GM21360 (cell line): ENCODE data around the gene FMN2.
"Not testable (repeated sequence)": the region's sequence is repeated elsewhere in the genome, so short reads cannot be mapped to it uniquely, and the experiment has no call there.

ENCODE experiments used
- ATAC-seq: cut with Tn5 transposase; IDR thresholded peaks from one replicate; pipeline ENCODE4 v1.9.1; 2021; ENCODE audit warnings: mild to moderate bottlenecking, moderate library complexity; ENCODE audit not compliant: unreplicated experiment

The FMN2 gene

DNA sequence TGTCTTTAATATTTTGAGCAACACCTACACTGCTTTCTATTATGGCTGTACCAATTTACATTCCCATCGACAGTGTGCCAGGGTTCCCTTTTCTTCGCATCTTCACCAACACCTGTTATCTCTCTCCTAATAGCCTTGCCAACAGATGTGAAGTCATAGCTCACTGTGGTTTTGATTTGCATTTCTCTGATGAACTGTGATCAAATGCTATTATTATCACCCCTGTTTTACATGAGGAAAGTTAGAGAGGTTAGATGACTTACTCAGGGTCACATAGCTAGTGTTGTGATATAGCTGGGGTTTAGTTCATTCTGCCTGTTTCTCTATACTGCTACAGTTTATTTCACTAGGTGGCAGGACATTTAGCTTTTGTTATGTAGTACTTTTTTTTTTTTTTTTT lies 204.1 kb downstream of the FMN2 start:
- ATAC-seq, result no peak

DNA sequence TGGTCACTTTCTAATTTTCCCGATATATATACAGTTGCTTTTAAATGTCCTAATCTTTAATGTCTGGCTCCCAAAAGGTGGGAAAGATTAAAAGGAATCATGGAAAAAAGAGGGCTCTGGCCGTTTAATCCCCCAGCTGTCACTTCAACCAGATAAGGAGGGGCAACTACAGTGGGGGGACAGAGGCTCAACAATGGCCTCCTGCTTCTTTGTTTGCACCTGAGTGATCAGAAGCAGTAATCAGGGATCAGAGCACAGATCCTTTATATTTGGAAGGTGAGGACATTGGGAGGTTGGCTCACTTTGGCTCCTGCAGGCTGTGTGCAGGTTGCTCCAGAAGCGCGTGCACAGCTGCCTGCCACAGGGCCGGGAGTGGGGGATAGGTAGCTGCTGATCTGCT lies 212.8 kb downstream of the FMN2 start:
- no peak for ATAC-seq

DNA sequence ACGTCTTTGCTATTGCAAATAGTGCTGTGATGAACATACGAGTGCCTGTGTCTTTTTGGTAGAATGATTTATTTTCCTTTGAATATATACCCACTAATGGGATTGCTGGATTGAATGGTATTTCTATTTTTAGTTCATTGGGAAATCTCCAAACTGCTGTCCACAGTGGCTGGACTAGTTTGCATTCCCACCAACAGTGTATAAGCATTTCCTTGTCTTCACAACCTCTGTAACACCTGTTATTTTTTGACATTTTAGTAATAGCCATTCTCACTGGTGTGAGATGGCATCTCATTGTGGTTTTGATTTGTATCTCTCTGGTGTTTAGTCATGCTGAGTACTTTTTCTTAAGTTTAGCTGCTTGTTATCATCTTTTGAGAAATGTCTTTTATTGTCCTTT lies 215.0 kb downstream of the FMN2 start:
- ATAC-seq, result no peak

DNA sequence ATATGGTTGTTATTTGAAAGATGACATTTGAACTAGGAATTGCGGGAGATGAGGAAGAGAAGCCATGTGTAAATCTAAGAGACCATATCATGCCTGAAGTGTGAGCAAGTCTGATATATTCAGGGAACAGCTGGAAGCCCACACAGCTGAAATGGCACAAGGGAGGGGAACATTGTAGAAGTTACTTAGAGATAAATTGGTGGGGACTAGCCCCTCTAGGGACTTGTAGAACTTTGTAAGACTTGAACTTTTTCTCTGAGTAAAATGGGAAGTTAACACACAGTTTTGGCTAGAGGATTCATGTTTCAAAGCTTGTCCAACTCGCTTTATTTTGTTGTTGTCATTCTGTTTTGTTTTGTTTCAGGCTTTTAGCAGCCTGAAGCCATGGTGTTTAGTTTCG lies 216.4 kb downstream of the FMN2 start:
- no peak for ATAC-seq

DNA sequence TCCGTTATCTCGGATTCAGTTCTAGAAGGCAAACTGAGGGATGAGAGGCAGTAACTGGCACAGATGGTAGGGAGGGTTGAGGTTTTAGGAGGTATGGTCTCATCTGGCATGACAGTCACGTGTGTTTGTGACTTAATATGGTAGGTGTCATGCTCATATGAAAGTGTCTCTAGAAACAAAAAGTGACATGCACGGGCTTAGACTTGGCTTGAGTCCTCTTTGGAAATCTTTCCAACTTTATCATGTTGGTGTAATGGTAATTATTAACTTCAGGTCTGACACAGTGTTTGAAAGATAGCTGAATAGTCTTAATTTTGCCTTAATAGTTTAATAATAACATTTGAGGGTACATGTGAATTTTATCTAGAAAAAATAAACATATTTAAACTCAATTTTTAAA lies 218.1 kb downstream of the FMN2 start:
- no peak for ATAC-seq

DNA sequence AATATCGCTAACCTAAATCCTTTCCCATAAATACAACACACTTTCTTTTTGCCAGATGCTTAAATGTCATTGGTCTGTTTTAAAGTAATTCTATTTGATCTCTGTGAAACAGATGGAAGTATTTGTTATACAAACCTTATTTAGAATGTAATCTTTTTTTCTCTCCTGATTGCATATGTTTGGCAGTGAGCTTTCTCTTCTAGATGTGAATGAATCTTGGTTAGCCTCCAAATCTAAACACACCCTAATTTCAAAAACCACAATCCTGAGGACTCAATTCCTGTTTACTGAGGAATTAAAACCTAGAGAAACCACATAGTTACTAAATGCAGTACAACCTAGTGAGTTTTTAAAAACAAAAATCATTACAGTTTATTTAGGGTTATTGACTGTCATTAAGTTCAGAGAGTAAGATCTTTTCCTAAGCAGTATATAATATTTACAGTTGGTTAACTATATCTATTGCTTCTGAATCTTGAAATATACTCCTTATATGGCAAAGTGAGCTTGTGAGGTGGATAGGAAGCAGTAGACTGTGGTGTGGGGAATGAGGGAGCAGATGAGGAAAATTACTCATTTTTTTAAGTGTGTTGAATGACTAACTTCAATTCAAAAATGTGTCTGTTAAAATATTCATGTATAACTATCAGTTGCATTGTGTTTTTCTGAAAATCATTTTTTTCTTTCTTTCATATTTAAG lies 218.7 kb downstream of the FMN2 start:
- no peak for ATAC-seq

DNA sequence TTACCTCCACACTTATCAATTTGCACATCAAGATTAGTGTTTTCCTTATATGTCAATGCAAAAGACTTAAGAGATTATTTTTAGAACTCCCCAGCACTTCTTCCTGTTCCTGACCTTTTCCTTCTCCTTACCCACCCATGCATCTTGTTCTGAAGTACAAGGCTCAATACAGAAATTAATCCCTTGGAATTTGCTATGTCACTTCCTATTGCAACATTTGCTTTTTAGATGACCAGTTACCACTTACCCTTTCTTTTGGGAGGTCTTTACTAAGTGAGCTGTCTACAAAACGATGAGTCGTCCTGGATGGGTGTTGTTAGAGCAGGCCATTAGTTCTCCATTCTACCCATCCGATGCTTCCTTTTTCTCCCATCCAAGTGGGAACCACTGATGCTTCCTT lies 221.2 kb downstream of the FMN2 start:
- ATAC-seq, result no peak

DNA sequence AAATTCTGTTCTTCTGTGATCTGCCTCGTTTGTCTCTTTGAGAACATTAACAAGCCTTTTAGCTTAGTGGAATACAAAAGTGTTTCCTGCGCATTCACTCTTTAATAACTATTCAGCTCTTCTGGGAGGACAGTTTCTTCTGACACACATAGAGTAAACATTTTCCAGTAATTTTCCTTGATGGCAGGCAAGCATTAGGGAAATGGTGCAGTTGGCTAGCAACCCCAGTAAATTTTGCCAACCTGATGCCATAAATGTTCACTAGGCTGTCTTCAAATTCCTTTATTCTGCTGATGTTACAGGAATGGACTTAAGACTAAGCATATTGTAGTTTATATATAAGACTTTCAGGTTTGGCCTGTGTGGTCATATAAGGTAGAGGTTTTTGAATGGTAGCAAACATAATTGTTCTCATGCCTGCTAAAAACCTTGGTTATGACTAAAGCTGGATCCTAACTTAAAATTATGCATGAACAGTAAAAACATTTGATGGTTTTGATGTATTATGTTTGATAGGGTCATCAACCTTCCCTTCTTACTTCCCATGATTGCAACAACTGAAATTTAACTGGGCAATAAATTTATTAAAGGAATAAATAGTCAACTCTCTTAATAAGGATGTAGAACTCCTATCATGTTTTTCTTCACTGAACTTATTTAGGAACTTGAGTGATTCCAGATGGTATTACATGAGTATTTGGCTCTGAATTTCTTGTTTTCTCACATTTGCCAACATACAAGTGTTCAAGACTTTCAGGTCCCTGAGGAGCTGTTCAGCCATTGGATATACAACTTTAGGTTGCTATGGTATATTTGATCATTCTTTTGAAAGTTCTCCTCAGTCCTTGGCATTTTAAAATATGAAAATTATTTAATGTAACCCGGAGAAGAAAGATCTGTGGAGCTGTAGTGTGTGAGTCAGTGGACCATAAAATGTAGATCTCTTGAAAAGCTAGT lies 223.4 kb downstream of the FMN2 start:
- ATAC-seq, result no peak

DNA sequence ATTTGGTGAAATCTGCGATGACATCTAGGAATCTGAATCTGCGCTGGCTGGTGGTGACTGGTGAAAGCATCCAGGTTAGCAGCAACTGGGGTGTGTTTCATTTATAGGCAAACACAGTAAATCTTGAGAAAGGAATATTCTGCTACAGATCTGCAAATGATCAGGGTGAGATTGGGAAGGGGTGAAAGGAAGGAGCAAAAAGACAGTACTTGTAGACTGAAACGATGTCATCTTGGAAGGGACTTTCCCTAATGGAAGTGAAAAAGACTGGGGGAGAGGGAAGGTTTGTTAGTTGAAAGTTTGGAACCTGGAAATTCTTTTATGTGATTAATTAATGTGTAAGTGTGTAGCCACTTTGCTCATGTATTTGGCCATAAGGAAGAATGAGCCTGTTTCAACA lies 228.3 kb downstream of the FMN2 start:
- no peak for ATAC-seq

DNA sequence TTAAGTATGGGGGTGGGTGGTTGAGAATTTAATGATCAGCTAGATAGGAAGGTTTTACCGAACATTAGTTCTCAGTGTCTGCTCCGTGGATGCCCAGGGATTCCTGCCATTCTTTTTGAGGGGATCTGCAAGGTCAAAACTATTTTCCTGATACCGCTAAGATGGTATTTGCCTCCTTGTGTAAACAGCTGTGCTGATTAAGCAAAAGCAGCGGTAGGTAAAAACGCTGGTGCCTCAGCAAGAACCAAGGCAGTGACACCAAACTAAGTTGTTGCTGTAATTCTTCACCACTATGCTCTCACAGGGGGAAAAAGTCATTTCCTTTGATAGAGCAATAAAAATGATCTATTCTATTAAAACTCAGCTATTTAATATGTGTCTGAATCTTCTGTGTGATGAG lies 229.0 kb downstream of the FMN2 start:
- no peak for ATAC-seq

DNA sequence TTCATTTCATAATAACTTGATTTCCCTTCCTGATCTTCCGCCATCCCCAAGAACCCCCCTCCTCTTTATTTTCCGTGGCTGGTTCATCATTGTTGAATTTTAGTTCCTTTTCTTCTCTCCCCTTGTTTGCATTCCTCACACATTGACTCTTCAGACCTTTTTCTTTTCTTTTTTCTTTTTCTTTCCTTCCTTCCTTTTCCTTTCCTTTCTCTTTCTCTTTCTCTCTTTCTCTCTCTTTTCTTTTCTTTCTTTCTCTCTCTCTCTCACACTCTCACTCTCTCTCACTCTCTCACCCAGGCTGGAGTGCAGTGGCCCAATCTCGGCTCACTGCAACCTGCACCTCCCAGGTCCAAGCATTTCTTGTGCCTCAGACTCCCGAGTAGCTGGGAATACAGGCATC lies 231.3 kb downstream of the FMN2 start:
- ATAC-seq, result no peak

DNA sequence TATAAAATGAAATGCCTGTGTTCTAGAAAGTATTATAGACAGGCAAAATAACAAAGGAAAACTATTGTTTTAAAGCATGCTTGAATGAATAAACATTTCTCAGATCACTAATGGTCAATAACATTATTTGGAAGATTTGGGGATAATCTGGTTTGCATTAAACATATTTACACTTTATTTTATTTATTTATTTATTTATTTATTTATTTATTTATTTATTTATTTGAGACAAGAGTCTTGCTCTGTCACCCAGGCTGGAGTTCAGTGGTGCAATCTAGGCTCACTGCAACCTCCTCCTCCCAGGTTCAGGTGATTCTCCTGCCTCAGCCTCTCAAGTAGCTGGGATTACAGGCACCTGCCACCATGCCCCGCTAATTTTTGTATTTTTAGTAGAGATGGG lies 236.7 kb downstream of the FMN2 start:
- not testable (repeated sequence) for ATAC-seq

DNA sequence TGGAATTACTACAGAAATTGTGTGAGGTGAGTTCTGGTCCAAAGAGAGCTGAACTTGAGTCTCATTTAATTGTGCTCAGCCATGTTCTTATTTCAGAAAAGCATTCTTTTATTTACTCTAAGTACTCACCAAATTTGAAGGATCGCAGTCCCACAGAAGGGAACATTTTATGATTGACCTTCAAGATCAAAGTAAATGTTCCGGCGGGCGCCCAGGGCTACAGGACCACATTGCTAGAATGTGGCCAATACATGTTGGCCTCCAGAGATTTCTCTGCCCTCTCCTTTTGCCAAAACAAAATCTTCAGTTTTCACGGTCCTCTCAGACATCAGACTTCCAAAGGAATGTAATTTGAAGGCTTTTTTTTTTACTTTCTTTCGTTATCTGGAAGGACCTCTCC lies 237.8 kb downstream of the FMN2 start:
- ATAC-seq, result no peak

DNA sequence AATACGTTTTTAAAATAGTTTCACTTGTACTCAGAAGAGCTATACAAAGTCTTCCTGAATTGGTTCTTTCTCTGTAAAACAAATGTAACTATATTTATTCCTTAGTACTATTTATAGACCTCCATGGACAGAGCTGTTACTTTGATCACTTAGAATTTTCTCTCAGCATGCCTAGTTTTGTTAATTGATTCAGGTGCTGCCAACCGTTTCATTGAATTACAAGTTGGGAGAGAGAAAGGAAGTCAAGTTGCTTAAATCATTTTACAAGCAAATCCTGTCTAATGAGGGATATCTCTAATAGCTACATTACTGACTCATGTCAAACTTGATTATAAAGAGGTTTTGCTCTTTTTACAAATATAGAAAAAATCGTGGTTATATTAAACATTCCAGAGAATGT lies 241.0 kb downstream of the FMN2 start:
- no peak for ATAC-seq

DNA sequence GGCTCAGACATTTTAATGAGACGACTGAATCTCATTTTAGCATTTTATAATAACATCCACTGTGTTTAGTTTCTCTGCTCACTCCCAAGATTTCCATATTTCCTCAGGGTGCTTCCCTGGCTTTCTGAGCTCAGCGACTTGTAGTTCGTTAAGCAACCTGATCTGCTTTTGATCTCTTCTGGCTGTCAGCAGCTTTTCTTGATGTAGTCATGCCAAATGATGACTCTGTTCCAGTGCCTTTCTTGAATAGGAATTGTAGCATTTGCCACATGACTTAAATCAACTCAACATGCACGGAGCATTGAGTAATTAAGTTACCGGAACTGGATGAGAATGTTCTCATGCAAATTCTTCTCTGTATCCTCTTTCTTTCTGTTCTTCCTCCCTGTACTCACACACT lies 246.1 kb downstream of the FMN2 start:
- no peak for ATAC-seq

DNA sequence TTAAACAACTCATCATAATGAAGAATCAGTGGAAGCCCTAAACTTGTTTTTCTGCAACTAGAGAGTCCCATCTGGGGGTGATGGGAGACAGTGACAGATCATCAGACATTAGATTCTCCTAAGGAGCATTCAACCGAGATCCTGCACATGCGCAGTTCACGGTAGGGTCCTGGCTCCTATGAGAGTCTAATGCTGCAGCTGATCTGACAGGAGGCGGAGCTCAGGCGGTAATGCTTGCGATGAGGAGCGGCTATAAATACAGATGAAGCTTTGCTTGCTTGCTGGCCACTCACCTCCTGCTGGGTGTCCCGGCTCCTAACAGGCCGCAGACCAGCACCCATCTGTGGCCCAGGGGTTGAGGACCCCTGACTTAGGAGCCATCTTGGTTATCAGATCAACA lies 247.2 kb downstream of the FMN2 start:
- ATAC-seq, result no peak

DNA sequence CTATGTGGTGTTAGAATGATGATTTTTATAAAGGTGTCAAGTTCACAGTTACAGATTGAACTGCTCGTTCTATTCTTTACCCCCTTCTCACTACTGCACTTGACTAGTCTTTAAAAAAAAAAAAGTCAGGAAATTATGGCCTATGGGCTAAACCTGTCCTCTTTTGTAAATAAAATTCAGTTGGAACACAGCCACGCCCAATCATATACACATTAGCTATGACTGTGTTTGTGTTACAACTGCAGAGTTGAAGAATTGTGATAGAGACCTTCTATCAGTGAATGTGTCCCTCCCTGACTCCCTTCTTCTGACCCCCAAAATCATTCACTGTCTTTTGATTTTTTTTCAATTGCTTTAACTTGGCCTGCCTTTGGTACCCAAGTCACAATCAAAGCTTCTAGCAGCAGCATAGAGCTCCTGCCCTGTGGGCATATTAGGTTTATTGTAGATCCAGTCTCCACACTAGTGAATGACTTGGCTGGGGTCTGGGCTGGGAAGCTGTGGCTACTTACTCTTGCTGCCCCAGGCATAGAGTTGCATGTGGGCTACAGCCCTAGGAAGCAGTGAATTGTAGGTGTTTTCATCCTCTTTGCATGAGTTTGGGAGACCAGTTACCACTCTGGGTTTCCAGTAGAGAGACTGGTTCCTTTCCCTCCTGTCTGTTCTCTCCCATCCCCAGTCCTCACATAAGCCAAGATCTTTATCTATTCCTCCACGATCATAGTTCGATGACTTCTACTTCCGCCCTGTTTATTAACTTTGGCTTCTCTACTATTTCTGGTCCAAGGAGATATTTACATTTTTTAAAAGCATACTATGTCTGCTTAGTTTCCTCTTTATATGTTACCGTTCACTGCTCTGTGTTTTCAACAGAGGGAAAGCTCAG lies 249.9 kb downstream of the FMN2 start:
- ATAC-seq, result no peak

DNA sequence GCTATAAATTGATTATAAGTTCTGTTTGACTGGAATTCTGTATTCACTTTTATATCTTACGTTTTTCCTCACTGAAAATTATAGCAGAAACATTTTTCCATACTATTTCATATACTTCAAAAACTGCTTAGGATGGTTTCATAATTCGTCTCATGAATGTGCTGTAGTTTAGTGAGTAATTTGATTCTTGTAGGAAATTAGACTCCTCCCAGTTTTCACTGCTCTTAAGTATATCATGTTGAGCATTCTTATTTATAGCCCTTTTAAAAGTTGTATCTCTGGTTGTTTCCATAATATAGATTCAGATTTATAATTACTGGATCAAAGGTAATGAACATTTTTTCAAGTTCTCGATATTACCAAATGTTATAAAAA lies 250.6 kb downstream of the FMN2 start:
- no peak for ATAC-seq

DNA sequence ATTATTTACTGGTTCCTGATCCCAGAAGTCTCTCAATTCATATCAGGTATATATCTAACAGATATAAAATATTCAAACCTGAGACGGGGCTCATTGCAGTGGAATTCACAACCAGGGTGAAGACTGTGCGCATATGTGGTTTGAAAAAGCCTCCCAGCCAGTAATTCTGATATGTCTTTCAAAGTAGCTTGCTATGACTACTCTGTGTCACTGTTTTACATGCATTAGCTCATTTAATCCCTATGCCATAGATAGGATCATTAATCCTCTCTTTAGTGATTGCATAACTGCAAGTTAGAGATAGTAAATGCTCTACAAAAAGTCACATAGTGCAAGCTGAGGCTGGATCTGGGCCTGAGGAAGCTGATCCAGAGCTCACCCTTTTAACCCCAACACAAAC lies 251.4 kb downstream of the FMN2 start:
- ATAC-seq, result no peak

DNA sequence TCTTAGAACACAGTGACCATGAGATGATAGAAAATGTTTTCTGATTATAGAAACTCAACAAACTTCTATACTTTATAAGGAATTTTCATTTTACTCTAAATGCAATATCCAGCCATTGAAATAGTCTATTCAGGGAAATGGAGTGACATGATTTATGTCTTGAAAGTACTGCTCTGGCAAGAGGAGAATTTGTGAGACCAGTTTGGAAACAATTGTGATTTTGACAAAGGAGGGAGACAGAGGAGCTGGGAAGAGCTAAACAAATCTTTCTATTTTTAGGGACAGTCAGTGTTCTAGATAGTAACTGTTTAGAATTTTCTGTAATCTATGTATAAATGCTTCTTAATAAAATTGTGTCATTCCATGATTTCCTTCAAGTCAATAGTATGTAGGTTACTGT lies 252.3 kb downstream of the FMN2 start:
- no peak for ATAC-seq

DNA sequence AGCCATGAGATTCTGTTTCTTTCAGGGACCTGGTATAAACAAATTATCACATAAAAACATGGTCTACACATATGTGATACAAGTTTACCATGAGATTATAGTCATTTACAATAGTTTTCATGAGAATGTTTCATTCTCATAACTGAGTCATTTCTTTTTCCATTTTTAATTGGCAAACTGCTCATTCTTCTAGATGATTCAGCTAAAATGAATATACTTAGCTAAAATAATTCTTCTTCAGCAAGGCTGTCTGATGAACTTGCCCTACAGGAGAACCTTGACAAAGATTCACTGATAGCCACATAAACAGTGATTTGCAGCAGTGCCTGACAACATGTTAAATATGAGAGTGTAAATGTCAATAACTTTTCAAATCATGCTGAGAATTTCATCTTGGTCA lies 253.2 kb downstream of the FMN2 start:
- ATAC-seq, result no peak
